HG02571 (cell line): Measurements from ENCODE around the gene IL27RA.

Experiments
- ATAC-seq: cut with Tn5 transposase; IDR thresholded peaks from one replicate; pipeline ENCODE4 v1.9.1; 2021; ENCODE audit warnings: mild to moderate bottlenecking, moderate library complexity; ENCODE audit not compliant: unreplicated experiment

The IL27RA gene

DNA sequence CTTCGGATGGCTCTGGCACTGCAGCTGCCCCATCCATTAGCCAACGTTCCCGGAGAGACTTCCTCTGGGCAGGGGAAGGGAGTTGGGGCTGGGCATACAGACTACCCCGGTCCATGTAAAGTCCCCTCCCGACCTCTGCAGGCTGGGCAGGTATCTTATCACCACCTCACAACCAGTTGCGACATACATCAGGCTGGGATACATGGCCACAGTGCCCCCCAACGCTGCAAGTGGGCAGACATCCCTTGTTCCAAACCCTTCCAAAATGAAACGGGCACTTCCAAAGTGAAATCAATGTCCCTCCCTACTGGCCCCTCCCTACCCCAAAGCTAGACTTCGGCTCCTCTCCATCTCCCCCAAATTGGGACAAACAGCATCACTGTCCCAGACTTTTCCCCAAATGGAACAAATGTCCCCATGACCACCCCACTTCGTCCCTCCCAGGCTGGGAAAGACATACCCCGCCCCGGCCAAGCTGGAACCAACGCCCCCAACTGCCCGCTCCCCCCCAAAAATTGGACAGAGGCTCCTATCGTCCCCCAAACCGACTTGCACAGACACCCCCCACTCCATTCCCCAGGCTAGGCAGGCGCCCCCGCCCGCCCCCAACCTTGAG is 25.3 kb downstream of the IL27RA start:
- no peak for ATAC-seq

DNA sequence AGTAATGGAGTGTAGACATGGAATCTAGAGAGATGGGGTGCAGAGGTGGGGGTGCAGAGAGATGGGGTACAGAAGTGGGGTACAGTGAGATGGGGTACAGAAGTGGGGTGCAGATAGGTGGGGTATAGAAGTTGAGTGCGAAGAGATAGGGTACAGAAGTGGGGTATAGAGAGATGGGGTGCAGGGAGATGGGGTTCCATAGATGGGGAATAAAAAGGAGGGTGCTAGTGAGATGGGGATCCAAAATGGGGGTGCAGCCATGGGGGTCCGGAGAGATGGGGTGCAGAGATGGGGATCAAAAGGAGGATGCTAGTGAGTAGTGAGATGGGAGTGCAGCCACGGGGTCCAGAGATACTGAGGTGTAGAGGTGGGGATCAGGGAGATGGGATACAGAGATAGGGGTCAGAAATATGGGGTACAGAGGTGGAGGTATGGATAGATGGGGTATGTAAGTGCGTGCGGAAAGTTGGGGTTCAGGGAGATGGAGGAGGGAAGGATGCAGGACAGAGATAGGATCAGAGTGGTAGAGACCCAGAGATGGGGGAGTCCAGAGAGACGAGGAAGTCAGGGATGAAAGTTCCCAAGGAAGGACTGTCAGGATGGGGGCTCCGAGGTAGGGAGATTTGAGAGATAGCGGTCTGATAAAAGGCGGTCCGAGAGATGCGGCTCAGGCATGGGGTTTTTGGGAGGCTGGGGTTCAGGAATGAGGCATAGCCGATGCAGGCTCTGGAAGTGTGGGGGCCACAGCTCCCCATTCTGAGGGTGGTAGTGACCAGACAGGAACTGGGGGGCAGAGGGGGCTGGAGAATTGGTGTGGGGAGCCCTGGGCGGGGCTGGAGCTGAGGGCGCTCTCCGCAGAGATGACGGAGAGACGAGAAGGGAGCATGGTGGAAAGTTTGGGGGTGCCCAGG is 26.9 kb downstream of the IL27RA start:
- no peak for ATAC-seq

DNA sequence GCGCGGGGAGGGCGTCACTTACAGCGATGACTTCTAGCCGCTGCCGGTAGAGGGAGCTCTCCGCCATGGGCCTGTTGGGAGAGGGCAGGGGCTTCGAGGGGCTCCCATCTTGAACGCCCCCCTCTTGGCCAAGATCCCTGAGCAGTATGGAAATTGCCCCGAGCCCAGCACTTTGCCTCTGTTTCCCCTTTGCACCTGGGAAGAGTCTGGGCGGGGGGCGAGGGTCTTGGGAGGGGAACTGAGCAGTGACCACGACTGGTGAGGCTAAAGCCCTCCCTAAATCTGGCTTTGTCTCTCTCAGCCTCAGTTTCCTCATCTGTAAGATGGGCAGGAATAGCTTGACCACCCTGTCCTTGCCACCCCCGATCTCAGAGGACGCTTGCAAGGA is 27.5 kb downstream of the IL27RA start:
- ATAC-seq, result no peak

DNA sequence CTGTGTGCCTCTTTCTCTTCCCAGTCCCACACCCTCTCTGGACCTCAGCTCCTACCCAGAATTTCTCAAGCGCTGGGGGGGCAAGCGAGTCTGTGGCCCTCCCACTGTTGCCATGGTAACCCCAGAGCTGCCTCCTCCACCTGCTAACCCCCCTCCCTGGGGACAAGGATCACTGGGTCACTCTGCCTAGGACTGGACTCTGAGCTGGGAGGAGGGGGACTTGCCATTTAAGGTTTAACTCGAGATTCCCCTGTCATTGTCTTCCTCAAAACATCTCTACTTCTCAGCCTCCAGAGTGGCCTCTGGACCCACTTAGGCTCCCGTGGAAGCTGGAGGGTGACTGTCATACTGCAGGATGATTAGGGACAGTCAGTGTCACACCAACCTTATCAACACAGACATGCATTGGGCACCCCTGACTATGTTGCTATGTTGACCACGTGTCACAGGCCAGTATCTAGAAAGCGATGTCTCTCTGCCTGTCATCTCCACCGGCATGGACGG is 28.1 kb downstream of the IL27RA start:
- no peak for ATAC-seq

DNA sequence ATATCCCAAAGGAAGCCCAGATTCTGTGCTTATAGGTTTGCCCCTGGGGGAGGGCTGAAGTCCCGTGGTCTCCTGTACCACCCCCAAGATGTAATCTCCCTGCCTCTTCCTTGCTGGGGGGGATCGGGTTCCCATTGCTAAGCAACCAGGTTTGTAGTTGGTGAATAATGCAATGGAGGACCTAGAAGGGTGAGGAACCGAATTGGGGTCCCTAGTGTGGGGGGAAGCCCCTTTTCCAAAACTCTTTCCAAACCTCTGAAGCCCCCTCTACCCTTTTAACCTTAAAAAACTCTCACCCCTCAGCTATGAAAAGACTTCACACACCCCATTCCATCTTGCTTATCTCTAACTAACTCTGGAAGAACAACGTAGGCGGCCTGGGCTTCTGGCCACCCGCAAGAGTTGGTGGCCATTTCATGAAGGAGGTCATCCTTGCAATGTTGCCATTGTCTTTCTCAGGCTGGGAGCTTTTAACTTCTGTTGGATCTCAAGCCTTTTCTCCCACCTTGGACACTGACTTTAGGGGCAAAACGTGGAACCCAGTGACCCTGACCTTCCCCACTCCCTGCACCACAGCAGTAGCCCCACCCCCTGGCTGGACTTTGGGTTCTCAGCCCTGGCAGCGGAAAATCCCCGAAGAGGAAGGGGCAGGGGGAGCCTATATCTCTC is 29.7 kb downstream of the IL27RA start:
- ATAC-seq, result no peak

DNA sequence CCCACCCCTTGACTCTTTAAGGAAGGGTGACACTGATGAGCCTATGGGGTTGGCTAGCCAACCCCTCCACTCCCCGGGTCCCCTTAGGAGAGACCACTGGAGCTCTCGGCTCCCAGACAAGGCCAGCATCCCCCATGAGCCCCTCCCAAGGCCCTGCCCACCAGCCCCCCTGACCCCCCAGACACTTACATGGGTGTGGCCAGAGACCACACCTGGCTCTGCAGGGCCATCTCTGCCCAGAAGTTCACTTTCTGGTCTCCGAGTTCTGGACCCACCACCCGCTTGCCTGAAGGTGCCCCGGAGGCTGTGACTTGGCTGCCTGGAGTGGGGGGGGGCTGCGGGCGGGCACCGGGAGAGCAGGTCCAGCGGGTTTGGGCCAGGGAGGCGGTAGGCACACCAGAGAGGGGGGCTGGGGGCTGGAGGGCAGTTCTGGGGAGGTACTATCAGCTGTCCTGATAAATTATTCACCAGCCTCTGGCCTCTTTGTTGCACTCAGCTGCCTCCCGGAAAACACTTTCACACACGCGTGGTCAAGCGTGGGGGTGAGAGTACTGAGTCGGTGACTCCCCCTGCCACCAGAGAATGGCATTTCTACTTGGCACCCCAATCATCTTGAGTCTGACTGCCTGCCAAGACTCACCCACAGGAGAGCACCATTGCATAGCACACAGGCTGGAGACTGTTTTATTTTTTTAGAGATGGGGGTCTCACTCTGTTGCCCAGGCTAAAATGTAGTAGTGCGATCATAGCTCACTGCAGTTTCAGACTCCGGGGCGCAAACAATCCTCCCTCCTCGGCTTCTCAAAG is 30.4 kb downstream of the IL27RA start, which contains the start of gene PALM3:
Gene PALM3 (minus strand): TSS at position 326 of the 807 bp plus-strand sequence. CDS start 96 bp downstream, at position 230.
- ATAC-seq, result no peak

DNA sequence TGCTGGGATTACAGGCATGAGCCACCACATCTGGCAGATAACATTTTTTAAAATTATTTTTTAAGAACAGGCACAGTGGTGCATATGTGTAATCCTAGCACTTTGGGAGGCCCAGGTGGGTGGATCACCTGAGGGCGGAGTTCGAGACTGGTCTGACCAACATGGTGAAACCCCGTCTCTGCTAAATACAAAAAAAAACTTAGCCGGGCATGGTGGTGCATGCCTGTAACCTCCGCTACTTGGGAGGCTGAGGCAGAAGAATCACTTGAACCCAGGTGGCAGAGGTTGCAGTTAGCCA is 30.9 kb downstream of the IL27RA start:
- ATAC-seq, result no peak

DNA sequence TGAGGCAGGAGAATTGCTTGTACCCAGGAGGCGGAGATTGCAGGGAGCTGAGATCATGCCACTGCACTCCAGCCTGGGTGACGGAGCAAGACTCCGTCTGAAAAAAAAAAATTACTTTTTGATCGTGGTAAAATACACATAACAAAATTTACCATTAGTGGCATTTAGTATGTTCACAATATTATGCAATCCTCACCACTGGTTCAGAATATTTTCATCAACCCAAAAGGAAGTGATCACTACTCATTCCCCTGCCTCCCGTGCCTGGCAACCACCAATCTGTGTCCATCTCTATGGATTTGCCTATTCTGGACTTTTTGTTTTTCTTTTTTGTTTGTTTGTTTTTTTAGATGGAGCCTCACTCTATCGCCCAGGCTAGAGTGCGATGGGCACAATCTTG is 31.5 kb downstream of the IL27RA start:
- no peak for ATAC-seq

DNA sequence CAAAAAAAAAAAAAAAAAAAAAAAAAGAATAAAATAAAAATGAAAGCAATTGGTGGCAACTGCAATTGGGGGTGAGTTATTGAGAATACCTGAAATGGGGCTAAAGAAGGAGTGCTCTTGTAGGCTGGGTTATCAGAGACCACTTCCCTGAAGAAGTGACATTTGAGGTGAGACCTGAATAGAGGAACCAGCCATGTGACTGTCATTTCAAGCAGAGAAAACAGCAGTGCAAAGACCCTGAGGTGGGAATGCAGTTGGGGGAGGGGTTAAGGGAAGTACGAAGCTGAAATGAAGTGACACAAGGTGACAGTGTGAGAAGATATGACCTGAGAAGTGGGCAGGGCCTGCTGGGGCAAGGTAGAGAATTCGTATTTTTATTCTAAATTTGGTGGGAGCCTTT is 34.6 kb downstream of the IL27RA start:
- no peak for ATAC-seq

DNA sequence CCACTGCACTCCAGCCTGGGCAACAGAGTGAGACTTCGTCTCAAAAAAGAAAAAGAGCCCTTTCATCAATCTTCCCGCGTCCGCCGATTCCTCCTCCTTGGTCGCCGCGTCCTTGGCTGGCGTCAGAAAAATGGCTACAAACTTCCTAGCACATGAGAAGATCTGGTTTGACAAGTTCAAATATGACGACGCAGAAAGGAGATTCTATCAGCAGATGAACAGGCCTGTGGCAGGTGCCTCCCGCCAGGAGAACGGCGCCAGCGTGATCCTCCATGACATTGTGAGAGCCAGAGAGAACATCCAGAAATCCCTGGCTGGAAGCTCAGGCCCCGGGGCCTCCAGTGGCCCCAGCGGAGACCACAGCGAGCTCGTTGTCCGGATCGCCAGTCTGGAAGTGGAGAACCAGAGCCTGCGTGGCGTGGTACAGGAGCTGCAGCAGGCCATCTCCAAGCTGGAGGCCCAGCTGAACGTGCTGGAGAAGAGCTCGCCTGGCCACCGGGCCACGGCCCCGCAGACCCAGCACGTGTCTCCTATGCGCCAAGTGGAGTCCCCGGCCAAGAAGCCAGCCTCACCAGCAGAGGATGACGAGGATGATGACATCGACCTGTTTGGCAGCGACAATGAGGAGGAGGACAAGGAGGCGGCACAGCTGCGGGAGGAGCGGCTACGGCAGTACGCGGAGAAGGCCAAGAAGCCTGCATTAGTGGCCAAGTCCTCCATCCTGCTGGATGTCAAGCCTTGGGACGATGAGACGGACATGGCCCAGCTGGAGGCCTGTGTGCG is 38.9 kb downstream of the IL27RA start:
- ATAC-seq, result no peak

DNA sequence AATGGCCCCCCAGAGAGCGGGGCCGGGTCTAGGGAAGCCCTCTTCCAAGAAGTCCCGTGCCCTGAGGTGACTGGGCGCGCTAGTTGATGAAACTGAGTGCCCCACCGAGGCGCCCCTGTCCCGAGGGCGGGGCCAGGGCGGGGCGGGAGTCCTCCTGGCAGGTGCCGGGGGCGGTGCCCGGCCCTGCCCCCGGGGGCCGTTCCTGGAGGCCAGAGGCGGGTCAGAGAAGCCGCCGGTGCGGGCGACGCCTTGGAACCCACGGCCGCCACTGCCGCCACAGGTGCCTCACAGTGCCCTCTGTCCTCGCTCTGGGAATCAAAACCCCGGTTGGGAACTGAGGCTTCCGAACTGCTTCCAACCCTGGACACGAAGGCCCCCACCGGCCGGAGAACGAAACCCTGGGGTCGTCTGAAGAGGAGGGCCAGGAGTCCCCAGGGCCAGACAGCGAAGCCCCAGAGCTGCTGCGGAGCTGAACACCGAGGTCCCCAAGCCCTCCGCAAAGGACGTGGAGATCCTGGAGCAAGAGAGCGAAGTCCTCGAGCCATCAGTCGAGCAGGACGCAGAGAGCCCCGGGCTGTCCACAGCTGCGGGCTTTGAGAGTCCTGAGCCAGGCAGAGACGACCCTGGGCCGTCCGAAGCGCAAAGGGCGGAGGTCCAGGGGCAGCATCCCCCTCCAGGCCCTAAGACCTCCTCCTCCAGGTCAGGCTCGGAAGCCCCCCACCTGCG is 41.1 kb downstream of the IL27RA start, which contains the start of gene MISP3:
Gene MISP3 (plus strand): TSS at position 252 of the 726 bp plus-strand sequence. CDS start 524 bp downstream, outside the sequence.
- ATAC-seq, result no peak

DNA sequence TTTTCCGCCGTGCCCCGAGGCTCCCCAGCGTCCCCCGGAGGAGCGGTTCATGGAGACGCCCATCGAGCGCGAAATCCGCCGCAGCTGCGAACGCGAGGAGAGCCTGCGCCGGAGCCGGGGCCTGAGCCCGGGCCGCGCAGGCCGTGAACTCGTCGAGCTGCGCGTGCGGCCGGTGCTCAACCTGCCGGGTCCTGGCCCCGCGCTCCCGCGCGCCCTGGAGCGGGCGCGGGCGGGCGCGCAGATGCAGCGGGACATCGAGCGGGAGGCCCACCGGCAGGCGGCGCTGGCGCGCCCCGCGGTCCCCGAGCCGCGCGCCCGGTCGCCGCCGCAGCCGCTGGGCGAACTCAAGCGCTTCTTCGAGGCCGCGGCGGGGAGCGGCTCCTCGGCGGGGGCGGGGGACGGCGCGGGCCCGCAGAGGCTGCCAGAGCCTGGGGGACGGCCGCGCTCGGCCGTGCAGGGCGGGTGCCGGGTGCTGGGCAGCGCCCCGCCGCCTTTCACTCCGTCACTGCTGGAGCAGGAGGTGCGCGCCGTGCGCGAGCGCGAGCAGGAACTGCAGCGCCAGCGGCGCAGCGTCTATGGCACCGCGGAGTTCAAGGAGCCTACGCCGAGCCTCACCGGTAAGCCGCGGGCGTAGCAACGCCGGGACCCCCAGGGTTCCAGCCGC is 41.8 kb downstream of the IL27RA start:
- ATAC-seq, result peak; percentile 49

DNA sequence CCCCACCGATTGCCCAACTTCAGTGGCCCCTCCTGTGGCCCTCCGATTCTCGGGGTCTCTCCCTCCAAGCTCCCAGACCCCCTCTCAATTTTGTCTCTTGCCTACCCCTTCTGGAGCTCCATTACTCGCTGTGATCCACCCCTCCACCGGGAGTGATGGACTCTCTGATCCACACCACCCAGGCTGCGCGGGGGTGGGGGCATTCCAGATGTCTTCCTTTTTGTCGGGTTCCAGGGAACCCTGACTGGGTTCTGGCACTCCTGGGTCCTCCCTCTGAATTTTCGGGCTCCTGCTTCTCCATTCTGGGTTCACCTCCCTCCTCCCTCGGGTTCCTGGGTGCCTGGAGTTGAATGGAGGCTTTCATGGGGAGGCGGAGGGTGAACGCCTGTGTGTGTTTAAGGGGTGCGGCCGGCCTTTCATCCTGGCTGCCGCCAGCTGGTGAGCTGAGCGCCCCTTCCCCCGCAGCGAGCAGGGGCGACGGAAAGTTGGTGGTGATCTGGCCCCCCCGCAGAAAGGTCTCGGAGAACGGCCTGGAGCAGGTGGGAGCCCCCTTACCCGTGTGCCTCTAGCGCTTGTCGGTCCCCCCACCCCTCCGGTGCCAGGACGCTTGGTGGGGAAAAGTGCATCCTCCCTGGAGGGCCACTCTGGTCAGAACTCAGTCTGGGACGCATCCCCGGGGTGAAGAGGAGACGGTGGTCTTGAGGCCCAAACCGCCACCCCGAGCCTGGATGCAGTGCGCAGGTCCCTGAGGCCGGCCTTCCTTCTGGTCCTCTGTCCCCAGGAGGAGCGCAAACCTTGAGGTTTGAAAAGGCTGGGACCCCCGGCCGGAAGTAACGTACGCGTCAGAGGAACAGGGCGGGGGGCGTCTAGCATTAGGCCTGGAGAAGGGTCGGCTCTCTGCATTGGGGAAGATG is 42.6 kb downstream of the IL27RA start:
- ATAC-seq, result no peak

DNA sequence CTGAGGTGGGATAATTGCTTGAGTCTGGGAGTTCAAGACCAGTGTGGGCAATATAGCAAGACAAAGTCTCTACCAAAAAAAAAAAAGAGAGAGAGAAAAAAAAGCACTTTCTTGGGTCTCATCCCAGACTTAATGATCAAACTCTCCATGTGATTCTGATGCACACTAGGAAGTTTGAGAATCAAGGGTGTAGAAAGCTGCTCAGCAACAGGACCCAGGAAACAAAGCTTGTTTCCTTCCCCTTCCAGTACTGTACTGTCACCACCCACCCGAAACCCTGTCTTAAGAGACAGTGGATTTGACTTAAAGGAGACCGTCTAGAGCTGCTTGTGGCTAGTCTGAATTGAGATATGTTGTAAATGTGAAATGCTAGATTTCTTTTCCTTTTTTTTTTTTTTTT is 46.8 kb downstream of the IL27RA start:
- ATAC-seq, result no peak

DNA sequence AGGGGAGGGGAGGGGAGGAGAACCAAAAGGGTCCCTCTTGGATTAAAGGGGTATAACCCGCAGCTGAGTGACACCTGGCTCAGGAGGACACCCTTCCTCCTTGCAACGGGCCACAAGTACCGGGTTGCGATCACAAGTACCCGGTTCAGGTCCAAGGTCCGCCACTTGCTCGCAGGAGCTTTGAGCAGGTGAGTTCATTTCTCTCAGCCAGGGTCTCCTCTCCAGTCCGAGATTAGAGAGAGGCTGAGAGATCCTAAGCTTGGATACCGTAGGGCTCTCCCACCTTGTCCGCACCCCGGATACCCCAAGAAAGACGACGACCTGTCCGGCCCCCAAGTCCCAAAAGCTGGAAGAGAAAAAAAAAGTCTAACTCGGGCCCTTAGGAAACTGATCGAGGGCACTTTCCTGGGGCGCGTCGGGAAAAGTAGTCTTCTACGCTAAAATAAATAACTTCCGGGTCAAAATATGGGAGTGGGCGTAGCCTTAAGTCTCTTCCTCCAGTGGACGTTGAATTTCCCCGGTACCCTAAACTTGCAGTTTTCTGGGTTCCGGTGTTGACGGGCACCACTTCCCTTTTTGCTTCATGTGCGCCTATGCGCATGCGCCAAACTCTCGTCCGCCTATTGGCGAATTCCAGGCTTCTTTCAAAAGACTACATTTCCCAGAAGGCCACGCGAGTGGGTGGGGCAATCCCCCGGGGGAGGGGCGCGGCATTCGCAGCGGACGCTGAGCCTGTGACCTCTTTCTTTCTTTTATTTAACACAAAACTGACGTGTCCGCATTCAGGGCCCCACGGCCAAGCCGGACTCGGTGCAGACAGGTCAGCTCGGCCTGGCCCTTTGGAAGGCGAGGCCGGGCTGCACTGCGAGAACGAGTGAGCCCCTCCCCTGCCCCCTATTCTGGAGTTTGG is 49.6 kb downstream of the IL27RA start:
- peak; percentile 81 for ATAC-seq

DNA sequence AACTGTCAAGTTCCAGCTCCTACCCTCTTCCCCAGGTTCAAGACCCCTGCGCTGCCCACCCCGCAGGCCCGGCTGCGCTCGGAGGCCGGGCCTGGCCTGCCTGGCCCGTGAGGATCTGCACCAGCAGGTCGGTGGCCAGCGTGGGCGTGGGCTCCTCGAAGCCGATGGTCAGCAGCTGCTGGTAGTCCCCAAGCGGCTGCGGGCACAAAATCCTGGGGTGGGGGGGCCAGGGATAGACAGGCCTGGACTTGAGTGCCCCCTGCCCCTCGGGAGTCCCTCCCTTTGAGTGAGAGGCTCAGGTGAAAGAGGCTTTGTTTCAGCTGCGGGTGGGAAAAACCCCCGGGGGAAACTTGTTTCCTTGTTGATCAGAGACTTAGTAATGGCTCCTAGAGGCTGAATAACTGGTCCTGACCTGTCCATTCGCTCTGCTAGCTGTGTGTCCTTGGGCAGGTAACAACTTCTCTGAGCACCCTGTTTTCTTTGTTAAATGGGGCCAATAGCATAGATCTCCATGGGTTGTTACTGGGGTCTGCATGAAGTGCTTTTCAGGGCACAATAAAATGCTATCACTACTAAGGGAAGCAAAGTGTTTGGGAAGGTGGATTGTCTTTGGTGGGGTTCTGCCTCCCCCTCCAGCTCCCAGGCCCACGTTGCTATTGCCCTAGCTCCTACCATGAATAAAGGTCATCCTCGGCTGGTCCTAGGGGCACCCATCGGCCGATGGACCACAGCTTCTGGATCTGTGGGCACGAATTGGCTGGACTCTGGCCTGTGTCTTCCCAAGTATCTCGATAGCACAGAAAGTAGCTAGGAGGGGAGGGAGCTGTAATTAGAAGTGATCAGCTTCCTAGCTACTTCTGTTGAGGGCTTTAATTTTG is 50.5 kb downstream of the IL27RA start:
- ATAC-seq, result peak; percentile 13
